NCI-H774 (cell line): ENCODE measurements around the gene CFAP161.

Experiments used
- DNase-seq: peaks from one replicate; lab custom pipeline; 2025; lab: John Stamatoyannopoulos, UW

Gene CFAP161

GRCh38 chr15:81133782-81134461 lies at the start of gene CFAP161:
TSS of gene CFAP161 (plus strand) at chr15:81134270. CDS start at chr15:81134330, 60 bp downstream.
- peak; percentile 85 for DNase-seq

GRCh38 chr15:81084716-81085115 lies 49.4 kb upstream of the CFAP161 start:
- no peak for DNase-seq

- DNase-seq, result no peak
These were observed 48.9 kb upstream of the CFAP161 start for GRCh38 chr15:81085213-81085612.

GRCh38 chr15:81085898-81086297 lies 48.2 kb upstream of the CFAP161 start:
- DNase-seq, result no peak

GRCh38 chr15:81087066-81087465 lies 47.0 kb upstream of the CFAP161 start:
- DNase-seq, result no peak

GRCh38 chr15:81087694-81088093 lies 46.4 kb upstream of the CFAP161 start:
- no peak for DNase-seq

- DNase-seq, result no peak
These were observed 45.5 kb upstream of the CFAP161 start for GRCh38 chr15:81088470-81089013.

- no peak for DNase-seq
These were observed 42.0 kb upstream of the CFAP161 start for GRCh38 chr15:81091889-81092558.

- DNase-seq, result no peak
These were observed 41.5 kb upstream of the CFAP161 start for GRCh38 chr15:81092559-81092902.

- no peak for DNase-seq
These were observed 40.1 kb upstream of the CFAP161 start for GRCh38 chr15:81093961-81094360.

GRCh38 chr15:81095690-81096365 lies 38.2 kb upstream of the CFAP161 start:
- DNase-seq, result no peak

- DNase-seq, result no peak
These were observed 37.7 kb upstream of the CFAP161 start for GRCh38 chr15:81096398-81096797.

GRCh38 chr15:81097116-81097889 lies 36.8 kb upstream of the CFAP161 start:
- no peak for DNase-seq

GRCh38 chr15:81097890-81098280 lies 36.2 kb upstream of the CFAP161 start:
- DNase-seq, result no peak

GRCh38 chr15:81098349-81098748 lies 35.7 kb upstream of the CFAP161 start:
- no peak for DNase-seq

- DNase-seq, result no peak
These were observed 35.0 kb upstream of the CFAP161 start for GRCh38 chr15:81098861-81099651.

- DNase-seq, result no peak
These were observed 31.9 kb upstream of the CFAP161 start for GRCh38 chr15:81101894-81102815.

- no peak for DNase-seq
These were observed 30.2 kb upstream of the CFAP161 start for GRCh38 chr15:81103857-81104256.

- no peak for DNase-seq
These were observed 28.5 kb upstream of the CFAP161 start for GRCh38 chr15:81105545-81105944.

- DNase-seq, result peak; percentile 48
These were observed 27.5 kb upstream of the CFAP161 start for GRCh38 chr15:81106560-81106959.
